GM12892 (cell line): Measurements from ENCODE around the gene OPN1MW2.
"Not testable (repeated sequence)": the region's sequence is repeated elsewhere in the genome, so short reads cannot be mapped to it uniquely, and the experiment has no call there.

Experiments
- POLR2A ChIP-seq: IDR thresholded peaks from 2 replicates; pipeline ENCODE4 v1.6.1; 2011; ENCODE audit warnings: low read depth, low read length, control low read depth
- POLR2AphosphoS5 ChIP-seq: IDR thresholded peaks from 2 replicates; pipeline ENCODE4 v1.6.1; 2011; ENCODE audit warnings: low read depth, low read length, control low read depth
- TAF1 ChIP-seq: IDR thresholded peaks from 2 replicates; pipeline ENCODE4 v1.6.1; 2011; ENCODE audit warnings: low read depth, mild to moderate bottlenecking, control low read depth, low read length, borderline replicate concordance

GRCh38 chrX:154219456-154219855 is at the start of gene OPN1MW2:
- not testable (repeated sequence) for TF ChIP-seq POLR2AphosphoS5, TAF1, POLR2A
